Panc1 (cell line): ENCODE data around the gene DEFB131B.

Source experiments
- CTCF ChIP-seq: fragments of 450-650 bp; IDR thresholded peaks from 2 replicates; pipeline ENCODE4 v1.5.1; 2017; ENCODE audit warnings: mild to moderate bottlenecking
- REST ChIP-seq, 2 experiments: IDR thresholded peaks; 2 replicates each; pipeline ENCODE4 v1.6.1; 2011 to 2012; ENCODE audit warnings: low read depth in 2 of 2, control low read depth in 1 of 2, low read length in 1 of 2, mild to moderate bottlenecking in 1 of 2, moderate library complexity in 1 of 2; ENCODE audit not compliant: insufficient read depth in 1 of 2

GRCh38 chr11:71914617-71915189 lies 36.5 kb downstream of the DEFB131B start:
- TF ChIP-seq CTCF (no peak), REST (IDR thresholded peaks at IDR 0.05; ENCODE audit: insufficient read depth in 1 of 2, low read depth in 2 of 2, low read length in 1 of 2) (no peak)
